K562 (cell line): Measurements from ENCODE around the gene TMEM217. TPM values are rescaled to one million over a fixed set of nuclear protein-coding genes. Genes with fewer than 3 reads are reported as not detected.
A peak's percentile ranks its signal among the peaks of the same experiment; 100 is the strongest.

Experiments
- ARID4B ChIP-seq: sonication (generic); formaldehyde crosslinking; IDR thresholded peaks from 2 replicates; pipeline ENCODE4 v1.8.0; 2022; ENCODE audit warnings: mild to moderate bottlenecking, missing genetic modification reagents
- ELF2 ChIP-seq: fragments of 250-450 bp; sonication (Bioruptor Pico); IDR thresholded peaks from 2 replicates; pipeline ENCODE4 v1.5.0; 2021; ENCODE audit warnings: mild to moderate bottlenecking
- KDM4B ChIP-seq, 2 experiments: fragments of 450-650 bp in 1 of 2; sonication (generic) in 1 of 2; IDR thresholded peaks; 2 replicates each; pipeline ENCODE4 v1.6.1; 2016 to 2017; ENCODE audit warnings: borderline replicate concordance in 2 of 2, antibody characterized with exemption in 1 of 2, low read depth in 1 of 2, mild to moderate bottlenecking in 1 of 2
- MEIS2 ChIP-seq: fragments of 450-650 bp; IDR thresholded peaks from 2 replicates; pipeline ENCODE4 v1.6.1; 2014; ENCODE audit warnings: mild to moderate bottlenecking; ENCODE audit not compliant: partially characterized antibody
- NCOA6 ChIP-seq: fragments of 450-650 bp; IDR thresholded peaks from 2 replicates; pipeline ENCODE4 v1.6.1; 2017; ENCODE audit warnings: mild to moderate bottlenecking
- POLR2H ChIP-seq: IDR thresholded peaks from 2 replicates; pipeline ENCODE4 v1.6.1; 2016; ENCODE audit warnings: missing genetic modification characterization, low read depth, mild to moderate bottlenecking, control low read depth, missing compliant biosample characterization, moderate library complexity
- RAD21 ChIP-seq, 2 experiments: fragments of 250-450 bp in 1 of 2; fragments of 450-650 bp in 1 of 2; sonication (Bioruptor Pico) in 1 of 2; formaldehyde crosslinking in 1 of 2; IDR thresholded peaks in 1 of 2; conservative IDR thresholded peaks in 1 of 2; 2 replicates each; pipeline versions ENCODE4 v1.4.0 to v1.8.0; 2020 to 2022; ENCODE audit warnings: mild to moderate bottlenecking in 2 of 2, moderate library complexity in 1 of 2
- RBBP5 ChIP-seq: fragments of 200-600 bp; sonication (generic); IDR thresholded peaks from 2 replicates; pipeline ENCODE4 v1.6.1; 2012; ENCODE audit warnings: borderline replicate concordance, mild to moderate bottlenecking, low read length, control low read depth, inconsistent platforms; ENCODE audit not compliant: insufficient read depth, poor library complexity, severe bottlenecking
- SMARCB1 ChIP-seq: IDR thresholded peaks from 2 replicates; pipeline ENCODE4 v1.6.1; 2011; ENCODE audit warnings: improper control_type of control experiment, low read depth; ENCODE audit not compliant: insufficient read length
- UBTF ChIP-seq, 2 experiments: IDR thresholded peaks; 2 replicates each; pipeline ENCODE4 v1.6.1; 2012; ENCODE audit warnings: improper control_type of control experiment in 2 of 2, low read depth in 2 of 2, low read length in 2 of 2, borderline replicate concordance in 1 of 2
- ZZZ3 ChIP-seq: fragments of 450-650 bp; IDR thresholded peaks from 2 replicates; pipeline ENCODE4 v1.6.1; 2016; ENCODE audit warnings: antibody characterized with exemption, mild to moderate bottlenecking, moderate library complexity
- polyA plus RNA-seq, 8 experiments: library from polyadenylated mRNA; depleted of rRNA in 4 of 8; stranded (reverse) in 5 of 8; unstranded in 3 of 8; fragments of >200 nt; fragmentation: Nextera tagmentation in 2 of 8; fragmentation: Illumina TruSeq in 1 of 8; extraction: Ambion mirVana in 2 of 8; extraction: Trizol in 1 of 8; gene quantifications; 2 replicates each; pipeline versions ENCODE4 v1.2.1 to v1.2.3, GENCODE V29; 2011 to 2014; ENCODE audit warnings: inconsistent platforms in 1 of 8, missing spikeins in 1 of 8
- total RNA-seq, 7 experiments: library from RNA; depleted of rRNA in 6 of 7; stranded (reverse); fragments of >200 nt in 6 of 7; fragmentation: Illumina TruSeq in 2 of 7; extraction: Trizol in 2 of 7; gene quantifications; 2 replicates each; pipeline versions ENCODE4 v1.2.1 to v1.2.3, GENCODE V29; 2011 to 2021; ENCODE audit warnings: low replicate concordance in 1 of 7
- TF ChIP-seq, protein P1 (sequence below): fragments of 450-650 bp; formaldehyde crosslinking; IDR thresholded peaks from 2 replicates; pipeline ENCODE4 v1.4.0; 2020; ENCODE audit warnings: mild to moderate bottlenecking, moderate library complexity
- TF ChIP-seq, protein P2 (sequence below): fragments of 250-450 bp; sonication (Bioruptor Pico); IDR thresholded peaks from 2 replicates; pipeline ENCODE4 v1.4.0; 2020

The TMEM217 gene
- total and polyA plus RNA-seq, 9 of the 15 experiments (the other 6 are each of a cell fraction or from before 2014, with no cell fraction given): 1.3 to 8.0 (median 1.9) TPM

DNA sequence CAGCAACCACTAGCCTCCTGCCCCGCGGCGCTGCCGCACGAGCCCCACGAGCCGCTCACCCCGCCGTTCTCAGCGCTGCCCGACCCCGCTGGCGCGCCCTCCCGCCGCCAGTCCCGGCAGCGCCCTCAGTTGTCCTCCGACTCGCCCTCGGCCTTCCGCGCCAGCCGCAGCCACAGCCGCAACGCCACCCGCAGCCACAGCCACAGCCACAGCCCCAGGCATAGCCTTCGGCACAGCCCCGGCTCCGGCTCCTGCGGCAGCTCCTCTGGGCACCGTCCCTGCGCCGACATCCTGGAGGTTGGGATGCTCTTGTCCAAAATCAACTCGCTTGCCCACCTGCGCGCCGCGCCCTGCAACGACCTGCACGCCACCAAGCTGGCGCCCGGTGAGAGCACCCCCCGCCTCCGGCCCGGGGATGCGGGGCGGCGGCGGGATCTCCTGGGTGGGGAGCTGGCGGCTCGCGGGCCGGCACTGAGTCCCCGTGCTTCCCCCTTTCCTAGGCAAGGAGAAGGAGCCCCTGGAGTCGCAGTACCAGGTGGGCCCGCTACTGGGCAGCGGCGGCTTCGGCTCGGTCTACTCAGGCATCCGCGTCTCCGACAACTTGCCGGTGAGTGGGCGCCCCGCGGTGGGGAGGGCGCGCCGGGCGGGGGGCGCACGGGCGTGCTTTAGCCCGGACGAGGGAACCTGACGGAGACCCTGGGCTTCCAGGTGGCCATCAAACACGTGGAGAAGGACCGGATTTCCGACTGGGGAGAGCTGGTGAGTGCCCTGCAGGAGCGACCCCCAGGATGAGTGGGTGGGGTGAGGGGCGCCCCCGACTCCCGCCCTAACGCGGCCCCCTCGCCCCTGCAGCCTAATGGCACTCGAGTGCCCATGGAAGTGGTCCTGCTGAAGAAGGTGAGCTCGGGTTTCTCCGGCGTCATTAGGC lies 87.4 kb downstream of the TMEM217 start (continued):
- no peak; a peak in 1 of 4 replicates for TF ChIP-seq KDM4B (IDR thresholded peaks at IDR 0.05; ENCODE audit: borderline replicate concordance in 2 of 2, low read depth in 1 of 2)
- TF ChIP-seq NCOA6: no peak
- TF ChIP-seq ZZZ3: no peak
- TF ChIP-seq RAD21 (CRISPR knock-in tag; conservative IDR thresholded peaks at IDR 0.05 in 1 of 2, IDR thresholded peaks at IDR 0.05 in 1 of 2): peak in 1 of 2 experiments; percentile 43; a peak in 3 of 4 replicates
- TF ChIP-seq SMARCB1: no peak
- TF ChIP-seq MEIS2: no peak
- TF ChIP-seq ARID4B: peak; percentile 84
- TF ChIP-seq, protein P1, sequence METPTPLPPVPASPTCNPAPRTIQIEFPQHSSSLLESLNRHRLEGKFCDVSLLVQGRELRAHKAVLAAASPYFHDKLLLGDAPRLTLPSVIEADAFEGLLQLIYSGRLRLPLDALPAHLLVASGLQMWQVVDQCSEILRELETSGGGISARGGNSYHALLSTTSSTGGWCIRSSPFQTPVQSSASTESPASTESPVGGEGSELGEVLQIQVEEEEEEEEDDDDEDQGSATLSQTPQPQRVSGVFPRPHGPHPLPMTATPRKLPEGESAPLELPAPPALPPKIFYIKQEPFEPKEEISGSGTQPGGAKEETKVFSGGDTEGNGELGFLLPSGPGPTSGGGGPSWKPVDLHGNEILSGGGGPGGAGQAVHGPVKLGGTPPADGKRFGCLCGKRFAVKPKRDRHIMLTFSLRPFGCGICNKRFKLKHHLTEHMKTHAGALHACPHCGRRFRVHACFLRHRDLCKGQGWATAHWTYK: peak; percentile 73
- no peak for TF ChIP-seq POLR2H
- peak; percentile 98 to 99 for TF ChIP-seq UBTF (IDR thresholded peaks at IDR 0.05; ENCODE audit: borderline replicate concordance in 1 of 2, low read depth in 2 of 2, low read length in 2 of 2)
- no peak; the same call in 1 of the 2 replicates for TF ChIP-seq ELF2 (CRISPR knock-in tag)
- TF ChIP-seq RBBP5: peak; percentile 77
- TF ChIP-seq, protein P2, sequence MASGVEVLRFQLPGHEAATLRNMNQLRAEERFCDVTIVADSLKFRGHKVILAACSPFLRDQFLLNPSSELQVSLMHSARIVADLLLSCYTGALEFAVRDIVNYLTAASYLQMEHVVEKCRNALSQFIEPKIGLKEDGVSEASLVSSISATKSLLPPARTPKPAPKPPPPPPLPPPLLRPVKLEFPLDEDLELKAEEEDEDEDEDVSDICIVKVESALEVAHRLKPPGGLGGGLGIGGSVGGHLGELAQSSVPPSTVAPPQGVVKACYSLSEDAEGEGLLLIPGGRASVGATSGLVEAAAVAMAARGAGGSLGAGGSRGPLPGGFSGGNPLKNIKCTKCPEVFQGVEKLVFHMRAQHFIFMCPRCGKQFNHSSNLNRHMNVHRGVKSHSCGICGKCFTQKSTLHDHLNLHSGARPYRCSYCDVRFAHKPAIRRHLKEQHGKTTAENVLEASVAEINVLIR (CRISPR knock-in tag): no peak
